Peyer's patch (tissue), 4 donors: ENCODE data around the gene EGR2.

ENCODE experiments used
- POLR2A ChIP-seq, 2 donors: fragments of 450-650 bp; IDR thresholded peaks; one replicate each; pipeline ENCODE4 v1.5.1; 2017; ENCODE audit warnings: antibody characterized with exemption in 2 of 2, mild to moderate bottlenecking in 2 of 2, moderate library complexity in 2 of 2
- TF ChIP-seq, protein P1 (sequence below), 6 experiments: fragments of 450-650 bp in 4 of 6; fragments of 200-600 bp in 2 of 6; sonication (generic) in 1 of 6; IDR thresholded peaks; one replicate each; pipeline ENCODE4 v1.5.1; 2017 to 2019; ENCODE audit warnings: antibody characterized with exemption in 6 of 6, mild to moderate bottlenecking in 3 of 6, moderate library complexity in 1 of 6

DNA sequence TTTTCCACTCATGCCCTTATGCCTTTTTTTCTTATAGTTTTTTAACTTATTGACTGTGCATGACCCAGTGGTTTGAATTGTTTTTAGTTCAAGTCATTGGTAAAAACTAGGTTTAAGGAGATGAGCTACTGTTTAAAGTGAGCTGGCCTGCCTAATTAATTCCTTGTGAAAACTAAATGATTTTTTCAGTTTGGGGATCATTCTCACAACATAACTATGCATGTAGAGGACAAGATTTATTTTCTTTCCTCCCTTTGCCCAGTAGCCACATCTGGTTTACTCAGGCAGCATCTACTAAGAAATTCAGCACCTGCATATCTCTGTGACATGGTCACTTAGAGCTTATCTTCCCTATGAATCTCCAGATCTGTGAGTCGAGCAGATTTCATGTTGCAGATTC, 9.9 kb downstream of the EGR2 start:
- no peak for TF ChIP-seq POLR2A (IDR thresholded peaks at IDR 0.05)
- TF ChIP-seq, protein P1, sequence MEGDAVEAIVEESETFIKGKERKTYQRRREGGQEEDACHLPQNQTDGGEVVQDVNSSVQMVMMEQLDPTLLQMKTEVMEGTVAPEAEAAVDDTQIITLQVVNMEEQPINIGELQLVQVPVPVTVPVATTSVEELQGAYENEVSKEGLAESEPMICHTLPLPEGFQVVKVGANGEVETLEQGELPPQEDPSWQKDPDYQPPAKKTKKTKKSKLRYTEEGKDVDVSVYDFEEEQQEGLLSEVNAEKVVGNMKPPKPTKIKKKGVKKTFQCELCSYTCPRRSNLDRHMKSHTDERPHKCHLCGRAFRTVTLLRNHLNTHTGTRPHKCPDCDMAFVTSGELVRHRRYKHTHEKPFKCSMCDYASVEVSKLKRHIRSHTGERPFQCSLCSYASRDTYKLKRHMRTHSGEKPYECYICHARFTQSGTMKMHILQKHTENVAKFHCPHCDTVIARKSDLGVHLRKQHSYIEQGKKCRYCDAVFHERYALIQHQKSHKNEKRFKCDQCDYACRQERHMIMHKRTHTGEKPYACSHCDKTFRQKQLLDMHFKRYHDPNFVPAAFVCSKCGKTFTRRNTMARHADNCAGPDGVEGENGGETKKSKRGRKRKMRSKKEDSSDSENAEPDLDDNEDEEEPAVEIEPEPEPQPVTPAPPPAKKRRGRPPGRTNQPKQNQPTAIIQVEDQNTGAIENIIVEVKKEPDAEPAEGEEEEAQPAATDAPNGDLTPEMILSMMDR (IDR thresholded peaks at IDR 0.05): no peak
